ENCODE measurements around the gene COBL. TPM values are rescaled to one million over a fixed set of nuclear protein-coding genes. Genes with fewer than 3 reads are reported as not detected.

Gene COBL
- total and polyA plus RNA-seq, 10 of the 15 experiments (the other 5 are each of a cell fraction or from before 2014, with no cell fraction given), result 0.21 TPM; not detected in 9

DNA sequence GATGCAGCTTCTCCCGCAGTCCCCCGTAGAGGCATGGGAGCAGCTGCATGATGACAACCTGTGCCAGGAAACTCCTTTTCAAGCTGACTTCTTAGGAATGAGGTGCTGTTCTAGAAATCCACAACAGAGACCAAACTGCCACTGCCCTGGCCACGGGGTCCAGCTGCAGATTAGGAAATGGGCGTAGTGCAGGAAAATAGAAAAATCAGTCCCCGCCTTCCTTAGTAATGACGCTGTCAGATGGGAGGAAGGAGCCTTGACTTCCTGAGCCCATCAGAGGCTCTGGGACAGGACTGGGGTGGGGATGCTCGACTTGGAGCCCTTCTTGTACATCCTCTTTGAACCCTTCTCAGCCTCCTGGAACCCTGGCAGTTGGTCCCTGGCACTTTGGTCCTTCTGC lies 306.1 kb downstream of the COBL start:
- no peak overlapping the region for H3K9ac ChIP-seq (ENCODE audit: control insufficient read depth, insufficient read depth, low read length)
- WGBS (ENCODE audit: insufficient coverage, insufficient replicate concordance, low lambda C conversion rate, missing lambda C conversion rate), result 21% methylated on average over 7 of the region's 7 CpGs
- no peaks in the 10 kb centered on the region for H4K20me1 ChIP-seq (ENCODE audit: control insufficient read depth, insufficient read depth)
- H3K27ac ChIP-seq (ENCODE audit: control insufficient read depth, insufficient read depth), result no peak overlapping the region
- no TSS peak for BruUV-seq (replicated peaks)
- in situ Hi-C loops (cut with MboI), result no loop called here
- ChIA-PET CTCF (no interaction called here), SMC1A (ENCODE audit: uncharacterized antibody, unreplicated experiment) (no interaction called here), POLR2A (no interaction called here), RAD21 (ENCODE audit: unreplicated experiment) (no interaction called here)
- H3K36me3 ChIP-seq (ENCODE audit: control insufficient read depth in 2 of 2, insufficient read depth in 2 of 2, low read length in 1 of 2), result no peaks in the 10 kb centered on the region
- no peaks in the 10 kb centered on the region for H3K4me1 ChIP-seq (ENCODE audit: control insufficient read depth, insufficient read depth, low read length)
- no peak overlapping the region for H3K4me2 ChIP-seq (ENCODE audit: control insufficient read depth, insufficient read depth)
- ATAC-seq, result no peak
- H3K9me3 ChIP-seq (replicated peaks; ENCODE audit: control insufficient read depth, insufficient read depth, low read length), result no peaks in the 10 kb centered on the region
- no peak for DNase-seq (ENCODE audit: low read depth, low spot score)
- intact Hi-C loops (cut with micrococcal nuclease; ENCODE audit: unreplicated experiment), result no loop called here
- no peaks in the 10 kb centered on the region; a peak in 1 of 4 replicates for H3K27me3 ChIP-seq (replicated peaks in 1 of 2; ENCODE audit: control insufficient read depth in 2 of 2, insufficient read depth in 2 of 2, low read length in 1 of 2)
- H3K4me3 ChIP-seq, result no peak overlapping the region
- H2AFZ ChIP-seq (ENCODE audit: control insufficient read depth, low read depth, low read length), result no peak overlapping the region
- H3K79me2 ChIP-seq (ENCODE audit: control insufficient read depth, insufficient read depth, low read length), result no peaks in the 10 kb centered on the region
- TF ChIP-seq CHD1 (IDR thresholded peaks at IDR 0.05; ENCODE audit: low read depth, low read length) (no peak), PAX8 (IDR thresholded peaks at IDR 0.05) (no peak), HDGF (IDR thresholded peaks at IDR 0.05) (no peak), IRF4 (IDR thresholded peaks at IDR 0.05; ENCODE audit: low read depth, low read length) (no peak), MYB (IDR thresholded peaks at IDR 0.05; ENCODE audit: borderline replicate concordance, low read depth, low read length) (no peak), RBBP5 (conservative IDR thresholded peaks at IDR 0.05) (no peak), PML (IDR thresholded peaks at IDR 0.05; ENCODE audit: low read length) (no peak), JUND (IDR thresholded peaks at IDR 0.05; ENCODE audit: low read depth, low read length) (no peak), JUNB (IDR thresholded peaks at IDR 0.05) (no peak), SREBF2 (IDR thresholded peaks at IDR 0.05; ENCODE audit: low read length) (no peak), MTA2 (IDR thresholded peaks at IDR 0.05; ENCODE audit: low read depth) (no peak)
- TF ChIP-seq, protein P1, sequence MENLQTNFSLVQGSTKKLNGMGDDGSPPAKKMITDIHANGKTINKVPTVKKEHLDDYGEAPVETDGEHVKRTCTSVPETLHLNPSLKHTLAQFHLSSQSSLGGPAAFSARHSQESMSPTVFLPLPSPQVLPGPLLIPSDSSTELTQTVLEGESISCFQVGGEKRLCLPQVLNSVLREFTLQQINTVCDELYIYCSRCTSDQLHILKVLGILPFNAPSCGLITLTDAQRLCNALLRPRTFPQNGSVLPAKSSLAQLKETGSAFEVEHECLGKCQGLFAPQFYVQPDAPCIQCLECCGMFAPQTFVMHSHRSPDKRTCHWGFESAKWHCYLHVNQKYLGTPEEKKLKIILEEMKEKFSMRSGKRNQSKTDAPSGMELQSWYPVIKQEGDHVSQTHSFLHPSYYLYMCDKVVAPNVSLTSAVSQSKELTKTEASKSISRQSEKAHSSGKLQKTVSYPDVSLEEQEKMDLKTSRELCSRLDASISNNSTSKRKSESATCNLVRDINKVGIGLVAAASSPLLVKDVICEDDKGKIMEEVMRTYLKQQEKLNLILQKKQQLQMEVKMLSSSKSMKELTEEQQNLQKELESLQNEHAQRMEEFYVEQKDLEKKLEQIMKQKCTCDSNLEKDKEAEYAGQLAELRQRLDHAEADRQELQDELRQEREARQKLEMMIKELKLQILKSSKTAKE (IDR thresholded peaks at IDR 0.05; ENCODE audit: low read depth, poor library complexity, severe bottlenecking), result no peak
- FAIRE-seq, result no peak

All from GM12878 (cell line).